ENCODE data around the gene RHEB.

RHEB gene

DNA sequence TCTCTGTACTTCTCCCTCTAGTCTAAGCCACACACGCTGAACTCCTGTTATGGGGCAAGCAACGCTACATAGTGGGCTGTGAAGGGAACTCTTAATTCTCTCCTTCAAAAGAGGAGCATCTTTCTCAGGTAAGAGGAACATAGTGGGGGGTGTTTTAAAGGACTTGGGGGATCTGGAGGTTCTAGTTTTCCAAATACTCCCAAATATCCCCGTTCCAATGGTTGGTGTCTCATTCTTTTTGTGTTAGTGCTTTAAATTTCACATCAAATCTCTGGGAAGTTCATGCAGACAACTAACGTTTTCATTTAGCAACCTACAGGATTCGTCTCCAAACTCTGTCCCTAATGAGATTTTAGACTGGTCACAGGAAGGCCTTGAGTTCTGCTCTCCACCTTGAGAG, 97.5 kb downstream of the RHEB start:
- Histone ChIP-seq H4K20me1 (ENCODE audit: insufficient read depth) (no peaks in the 10 kb centered on the region), H2AFZ (ENCODE audit: low read depth) (no peak overlapping the region), H3K79me2 (ENCODE audit: insufficient read depth, low read depth) (no peaks in the 10 kb centered on the region), H3K36me3 (ENCODE audit: insufficient read depth) (no peaks in the 10 kb centered on the region), H3K27ac (no peak overlapping the region), H3K4me1 (ENCODE audit: low read depth, poor library complexity, severe bottlenecking) (no peaks in the 10 kb centered on the region), H3K4me2 (no peak overlapping the region), H3K9ac (no peak overlapping the region), H3K27me3 (ENCODE audit: insufficient read depth, low read depth) (no peaks in the 10 kb centered on the region), H3K4me3 (IDR thresholded peaks at IDR 0.05; ENCODE audit: insufficient read depth, low read depth, low read length) (no peak overlapping the region)
- TF ChIP-seq, protein P1, sequence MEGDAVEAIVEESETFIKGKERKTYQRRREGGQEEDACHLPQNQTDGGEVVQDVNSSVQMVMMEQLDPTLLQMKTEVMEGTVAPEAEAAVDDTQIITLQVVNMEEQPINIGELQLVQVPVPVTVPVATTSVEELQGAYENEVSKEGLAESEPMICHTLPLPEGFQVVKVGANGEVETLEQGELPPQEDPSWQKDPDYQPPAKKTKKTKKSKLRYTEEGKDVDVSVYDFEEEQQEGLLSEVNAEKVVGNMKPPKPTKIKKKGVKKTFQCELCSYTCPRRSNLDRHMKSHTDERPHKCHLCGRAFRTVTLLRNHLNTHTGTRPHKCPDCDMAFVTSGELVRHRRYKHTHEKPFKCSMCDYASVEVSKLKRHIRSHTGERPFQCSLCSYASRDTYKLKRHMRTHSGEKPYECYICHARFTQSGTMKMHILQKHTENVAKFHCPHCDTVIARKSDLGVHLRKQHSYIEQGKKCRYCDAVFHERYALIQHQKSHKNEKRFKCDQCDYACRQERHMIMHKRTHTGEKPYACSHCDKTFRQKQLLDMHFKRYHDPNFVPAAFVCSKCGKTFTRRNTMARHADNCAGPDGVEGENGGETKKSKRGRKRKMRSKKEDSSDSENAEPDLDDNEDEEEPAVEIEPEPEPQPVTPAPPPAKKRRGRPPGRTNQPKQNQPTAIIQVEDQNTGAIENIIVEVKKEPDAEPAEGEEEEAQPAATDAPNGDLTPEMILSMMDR (conservative IDR thresholded peaks at IDR 0.05; ENCODE audit: low read depth, low read length), result no peak

GRCh38 chr7:151420144-151420543, 99.6 kb downstream of the RHEB start:
- TF ChIP-seq, protein P1 (conservative IDR thresholded peaks at IDR 0.05; ENCODE audit: low read depth, low read length), result no peak
- H2AFZ ChIP-seq (ENCODE audit: low read depth), result no peak overlapping the region
- no peaks in the 10 kb centered on the region for H4K20me1 ChIP-seq (ENCODE audit: insufficient read depth)
- H3K27ac ChIP-seq, result no peak overlapping the region
- no peaks in the 10 kb centered on the region for H3K27me3 ChIP-seq (ENCODE audit: insufficient read depth, low read depth)
- no peaks in the 10 kb centered on the region for H3K4me1 ChIP-seq (ENCODE audit: low read depth, poor library complexity, severe bottlenecking)
- no peak overlapping the region for H3K4me2 ChIP-seq
- H3K79me2 ChIP-seq (ENCODE audit: insufficient read depth, low read depth), result no peaks in the 10 kb centered on the region
- H3K4me3 ChIP-seq (IDR thresholded peaks at IDR 0.05; ENCODE audit: insufficient read depth, low read depth, low read length), result no peak overlapping the region
- no peaks in the 10 kb centered on the region for H3K36me3 ChIP-seq (ENCODE audit: insufficient read depth)
- no peak overlapping the region for H3K9ac ChIP-seq

- no peaks in the 10 kb centered on the region for H4K20me1 ChIP-seq (ENCODE audit: insufficient read depth)
- H3K27ac ChIP-seq, result no peak overlapping the region
- H3K27me3 ChIP-seq (ENCODE audit: insufficient read depth, low read depth), result no peaks in the 10 kb centered on the region
- H3K79me2 ChIP-seq (ENCODE audit: insufficient read depth, low read depth), result no peaks in the 10 kb centered on the region
- H2AFZ ChIP-seq (ENCODE audit: low read depth), result no peak overlapping the region
- TF ChIP-seq, protein P1 (conservative IDR thresholded peaks at IDR 0.05; ENCODE audit: low read depth, low read length), result no peak
- H3K36me3 ChIP-seq (ENCODE audit: insufficient read depth), result no peaks in the 10 kb centered on the region
- H3K9ac ChIP-seq, result no peak overlapping the region
- H3K4me3 ChIP-seq (IDR thresholded peaks at IDR 0.05; ENCODE audit: insufficient read depth, low read depth, low read length), result no peak overlapping the region
- no peak overlapping the region for H3K4me2 ChIP-seq
- H3K4me1 ChIP-seq (ENCODE audit: low read depth, poor library complexity, severe bottlenecking), result no peaks in the 10 kb centered on the region
Measured at GRCh38 chr7:151416941-151417315, 102.8 kb downstream of the RHEB start.

GRCh38 chr7:151416112-151416940, 103.4 kb downstream of the RHEB start:
- H2AFZ ChIP-seq (ENCODE audit: low read depth), result no peak overlapping the region

More at GRCh38 chr7:151416112-151416940, 103.4 kb downstream of the RHEB start:
- Histone ChIP-seq H3K9ac (no peak overlapping the region), H3K79me2 (ENCODE audit: insufficient read depth, low read depth) (no peaks in the 10 kb centered on the region), H3K4me3 (IDR thresholded peaks at IDR 0.05; ENCODE audit: insufficient read depth, low read depth, low read length) (no peak overlapping the region), H3K36me3 (ENCODE audit: insufficient read depth) (no peaks in the 10 kb centered on the region), H3K27ac (no peak overlapping the region), H3K4me2 (no peak overlapping the region), H3K27me3 (ENCODE audit: insufficient read depth, low read depth) (no peaks in the 10 kb centered on the region), H3K4me1 (ENCODE audit: low read depth, poor library complexity, severe bottlenecking) (no peaks in the 10 kb centered on the region), H4K20me1 (ENCODE audit: insufficient read depth) (no peaks in the 10 kb centered on the region)
- TF ChIP-seq, protein P1 (conservative IDR thresholded peaks at IDR 0.05; ENCODE audit: low read depth, low read length), result no peak
